ENCODE data around the gene PLEKHF1. TPM values are rescaled to one million over a fixed set of nuclear protein-coding genes. Genes with fewer than 3 reads are reported as not detected.

Gene PLEKHF1
- total and polyA plus RNA-seq, 2 experiments from 2014 or later = 10.1 to 25.1 TPM

DNA sequence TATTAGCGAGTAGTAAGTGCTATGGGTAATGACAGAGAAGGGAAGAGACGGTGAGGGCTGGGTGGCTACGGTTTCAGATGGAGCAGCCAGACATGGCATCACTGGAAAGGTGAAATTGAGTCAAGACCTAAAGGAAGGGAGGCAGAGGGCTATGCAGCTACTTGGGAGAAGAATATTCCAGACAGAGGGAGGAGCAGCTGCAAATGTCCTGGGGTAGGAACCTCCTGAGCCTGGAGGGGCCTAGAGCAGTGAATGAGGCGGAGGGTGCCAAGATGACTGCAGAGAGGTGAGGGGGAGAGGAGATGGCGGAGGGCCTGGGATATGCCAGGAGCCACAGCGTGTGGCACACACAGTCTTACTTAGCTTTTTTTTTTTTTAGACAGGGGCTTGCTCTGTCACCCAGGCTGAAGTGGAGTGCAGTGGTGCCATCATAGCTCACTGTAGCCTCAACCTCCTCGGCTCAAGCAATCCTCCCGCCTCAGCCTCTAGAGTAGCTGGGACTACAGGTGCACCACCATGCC is 21.1 kb downstream of the PLEKHF1 start:
- no peak overlapping the region for H3K4me3 ChIP-seq
- no peaks in the 10 kb centered on the region for H4K20me1 ChIP-seq (replicated peaks; ENCODE audit: insufficient read depth)
- no peaks in the 10 kb centered on the region for H3K4me1 ChIP-seq (ENCODE audit: insufficient read depth)
- ATAC-seq (no peak), DNase-seq (ENCODE audit: low spot score) (no peak)
- H3F3A ChIP-seq (replicated peaks; ENCODE audit: low read depth) = no peaks in the 10 kb centered on the region
- H3K79me2 ChIP-seq (replicated peaks; ENCODE audit: insufficient read depth) = no peaks in the 10 kb centered on the region
- Mint-ChIP-seq H3K36me3 (ENCODE audit: low read depth) (peaks cover 8% of the 10 kb centered on the region), H3K27me3 (ENCODE audit: insufficient read depth, low read depth, poor library complexity) (peaks cover 10% of the 10 kb centered on the region), H3K9me3 (peaks cover 29% of the 10 kb centered on the region), H3K27ac (no peak overlapping the region), H3K4me3 (no peak overlapping the region), H3K4me1 (peaks cover 7% of the 10 kb centered on the region)
- H3K4me2 ChIP-seq = no peak overlapping the region
- no peak for TF ChIP-seq EZH2 (IDR thresholded peaks at IDR 0.05; ENCODE audit: low read depth, unreplicated experiment)
- TF ChIP-seq EZH2phosphoT487 (IDR thresholded peaks at IDR 0.05; ENCODE audit: unreplicated experiment) = no peak
- no peak for TF ChIP-seq NANOG (IDR thresholded peaks at IDR 0.05; ENCODE audit: borderline replicate concordance)
- TF ChIP-seq, protein P1, sequence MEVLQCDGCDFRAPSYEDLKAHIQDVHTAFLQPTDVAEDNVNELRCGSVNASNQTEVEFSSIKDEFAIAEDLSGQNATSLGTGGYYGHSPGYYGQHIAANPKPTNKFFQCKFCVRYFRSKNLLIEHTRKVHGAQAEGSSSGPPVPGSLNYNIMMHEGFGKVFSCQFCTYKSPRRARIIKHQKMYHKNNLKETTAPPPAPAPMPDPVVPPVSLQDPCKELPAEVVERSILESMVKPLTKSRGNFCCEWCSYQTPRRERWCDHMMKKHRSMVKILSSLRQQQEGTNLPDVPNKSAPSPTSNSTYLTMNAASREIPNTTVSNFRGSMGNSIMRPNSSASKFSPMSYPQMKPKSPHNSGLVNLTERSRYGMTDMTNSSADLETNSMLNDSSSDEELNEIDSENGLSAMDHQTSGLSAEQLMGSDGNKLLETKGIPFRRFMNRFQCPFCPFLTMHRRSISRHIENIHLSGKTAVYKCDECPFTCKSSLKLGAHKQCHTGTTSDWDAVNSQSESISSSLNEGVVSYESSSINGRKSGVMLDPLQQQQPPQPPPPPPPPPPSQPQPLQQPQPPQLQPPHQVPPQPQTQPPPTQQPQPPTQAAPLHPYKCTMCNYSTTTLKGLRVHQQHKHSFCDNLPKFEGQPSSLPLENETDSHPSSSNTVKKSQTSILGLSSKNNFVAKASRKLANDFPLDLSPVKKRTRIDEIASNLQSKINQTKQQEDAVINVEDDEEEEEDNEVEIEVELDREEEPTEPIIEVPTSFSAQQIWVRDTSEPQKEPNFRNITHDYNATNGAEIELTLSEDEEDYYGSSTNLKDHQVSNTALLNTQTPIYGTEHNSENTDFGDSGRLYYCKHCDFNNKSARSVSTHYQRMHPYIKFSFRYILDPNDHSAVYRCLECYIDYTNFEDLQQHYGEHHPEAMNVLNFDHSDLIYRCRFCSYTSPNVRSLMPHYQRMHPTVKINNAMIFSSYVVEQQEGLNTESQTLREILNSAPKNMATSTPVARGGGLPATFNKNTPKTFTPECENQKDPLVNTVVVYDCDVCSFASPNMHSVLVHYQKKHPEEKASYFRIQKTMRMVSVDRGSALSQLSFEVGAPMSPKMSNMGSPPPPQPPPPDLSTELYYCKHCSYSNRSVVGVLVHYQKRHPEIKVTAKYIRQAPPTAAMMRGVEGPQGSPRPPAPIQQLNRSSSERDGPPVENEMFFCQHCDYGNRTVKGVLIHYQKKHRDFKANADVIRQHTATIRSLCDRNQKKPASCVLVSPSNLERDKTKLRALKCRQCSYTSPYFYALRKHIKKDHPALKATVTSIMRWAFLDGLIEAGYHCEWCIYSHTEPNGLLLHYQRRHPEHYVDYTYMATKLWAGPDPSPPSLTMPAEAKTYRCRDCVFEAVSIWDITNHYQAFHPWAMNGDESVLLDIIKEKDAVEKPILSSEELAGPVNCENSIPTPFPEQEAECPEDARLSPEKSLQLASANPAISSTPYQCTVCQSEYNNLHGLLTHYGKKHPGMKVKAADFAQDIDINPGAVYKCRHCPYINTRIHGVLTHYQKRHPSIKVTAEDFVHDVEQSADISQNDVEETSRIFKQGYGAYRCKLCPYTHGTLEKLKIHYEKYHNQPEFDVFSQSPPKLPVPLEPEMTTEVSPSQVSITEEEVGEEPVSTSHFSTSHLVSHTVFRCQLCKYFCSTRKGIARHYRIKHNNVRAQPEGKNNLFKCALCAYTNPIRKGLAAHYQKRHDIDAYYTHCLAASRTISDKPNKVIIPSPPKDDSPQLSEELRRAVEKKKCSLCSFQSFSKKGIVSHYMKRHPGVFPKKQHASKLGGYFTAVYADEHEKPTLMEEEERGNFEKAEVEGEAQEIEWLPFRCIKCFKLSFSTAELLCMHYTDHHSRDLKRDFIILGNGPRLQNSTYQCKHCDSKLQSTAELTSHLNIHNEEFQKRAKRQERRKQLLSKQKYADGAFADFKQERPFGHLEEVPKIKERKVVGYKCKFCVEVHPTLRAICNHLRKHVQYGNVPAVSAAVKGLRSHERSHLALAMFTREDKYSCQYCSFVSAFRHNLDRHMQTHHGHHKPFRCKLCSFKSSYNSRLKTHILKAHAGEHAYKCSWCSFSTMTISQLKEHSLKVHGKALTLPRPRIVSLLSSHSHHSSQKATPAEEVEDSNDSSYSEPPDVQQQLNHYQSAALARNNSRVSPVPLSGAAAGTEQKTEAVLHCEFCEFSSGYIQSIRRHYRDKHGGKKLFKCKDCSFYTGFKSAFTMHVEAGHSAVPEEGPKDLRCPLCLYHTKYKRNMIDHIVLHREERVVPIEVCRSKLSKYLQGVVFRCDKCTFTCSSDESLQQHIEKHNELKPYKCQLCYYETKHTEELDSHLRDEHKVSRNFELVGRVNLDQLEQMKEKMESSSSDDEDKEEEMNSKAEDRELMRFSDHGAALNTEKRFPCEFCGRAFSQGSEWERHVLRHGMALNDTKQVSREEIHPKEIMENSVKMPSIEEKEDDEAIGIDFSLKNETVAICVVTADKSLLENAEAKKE (CRISPR knock-in tag; IDR thresholded peaks at IDR 0.05) = no peak
- no peak for TF ChIP-seq STAT1 (IDR thresholded peaks at IDR 0.05; ENCODE audit: unreplicated experiment)
- TF ChIP-seq CTCF (conservative IDR thresholded peaks at IDR 0.05; ENCODE audit: low read depth in 2 of 2) = no peak
- TF ChIP-seq, protein P2, sequence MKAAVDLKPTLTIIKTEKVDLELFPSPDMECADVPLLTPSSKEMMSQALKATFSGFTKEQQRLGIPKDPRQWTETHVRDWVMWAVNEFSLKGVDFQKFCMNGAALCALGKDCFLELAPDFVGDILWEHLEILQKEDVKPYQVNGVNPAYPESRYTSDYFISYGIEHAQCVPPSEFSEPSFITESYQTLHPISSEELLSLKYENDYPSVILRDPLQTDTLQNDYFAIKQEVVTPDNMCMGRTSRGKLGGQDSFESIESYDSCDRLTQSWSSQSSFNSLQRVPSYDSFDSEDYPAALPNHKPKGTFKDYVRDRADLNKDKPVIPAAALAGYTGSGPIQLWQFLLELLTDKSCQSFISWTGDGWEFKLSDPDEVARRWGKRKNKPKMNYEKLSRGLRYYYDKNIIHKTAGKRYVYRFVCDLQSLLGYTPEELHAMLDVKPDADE (IDR thresholded peaks at IDR 0.05) = no peak
- TF ChIP-seq POLR2AphosphoS5 (IDR thresholded peaks at IDR 0.05; ENCODE audit: low read depth) = no peak
- TF ChIP-seq ZNF331 (CRISPR knock-in tag; IDR thresholded peaks at IDR 0.05; ENCODE audit: low read depth) = no peak
- TF ChIP-seq CREB1 (CRISPR knock-in tag; IDR thresholded peaks at IDR 0.05; ENCODE audit: low read depth) = no peak
- no peak for TF ChIP-seq JUNB (IDR thresholded peaks at IDR 0.05; ENCODE audit: unreplicated experiment)
- TF ChIP-seq REST (IDR thresholded peaks at IDR 0.05; ENCODE audit: unreplicated experiment) = no peak
- no peak for TF ChIP-seq ZNF114 (CRISPR knock-in tag; IDR thresholded peaks at IDR 0.05)
- no peak overlapping the region for H2AFZ ChIP-seq
- H3K27ac ChIP-seq (ENCODE audit: low read depth) = no peak overlapping the region
- H3K36me3 ChIP-seq (ENCODE audit: insufficient read depth) = no peaks in the 10 kb centered on the region; the same call in 1 of the 2 replicates
- H3K27me3 ChIP-seq (ENCODE audit: insufficient read depth) = no peaks in the 10 kb centered on the region
- peaks cover 5% of the 10 kb centered on the region; the same call in 1 of the 2 replicates for H3K9me2 ChIP-seq (ENCODE audit: insufficient read depth)

Measured in GM23338 (cell line).